GM21723 (cell line): Measurements from ENCODE around the gene SUCLG2.

Source experiments
- ATAC-seq: cut with Tn5 transposase; IDR thresholded peaks from one replicate; pipeline ENCODE4 v1.9.1; 2021; ENCODE audit warnings: mild to moderate bottlenecking, moderate library complexity; ENCODE audit not compliant: unreplicated experiment

SUCLG2 gene

DNA sequence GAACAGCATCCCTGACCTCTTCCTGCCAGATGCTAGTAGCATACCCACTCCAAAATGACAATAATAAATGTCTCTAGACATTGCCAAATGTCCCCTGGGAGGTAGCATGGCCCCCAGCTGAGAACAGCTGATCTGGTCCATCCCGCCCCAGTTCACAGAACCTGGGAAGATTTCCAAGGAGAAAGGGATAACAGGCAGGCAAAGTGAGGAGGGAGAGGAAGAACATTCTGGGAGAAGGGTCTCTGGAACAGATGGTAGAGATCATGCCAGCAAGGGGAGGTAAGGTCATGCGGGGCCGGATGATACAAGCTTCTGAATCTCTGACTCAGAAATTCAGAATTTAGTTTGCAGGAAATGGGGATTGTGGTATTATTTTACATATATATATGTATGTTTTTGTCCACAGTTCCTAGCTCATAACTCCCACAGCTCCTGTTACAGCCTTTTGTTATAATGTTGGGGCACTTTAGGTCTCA lies 192.7 kb downstream of the SUCLG2 start:
- ATAC-seq = no peak

DNA sequence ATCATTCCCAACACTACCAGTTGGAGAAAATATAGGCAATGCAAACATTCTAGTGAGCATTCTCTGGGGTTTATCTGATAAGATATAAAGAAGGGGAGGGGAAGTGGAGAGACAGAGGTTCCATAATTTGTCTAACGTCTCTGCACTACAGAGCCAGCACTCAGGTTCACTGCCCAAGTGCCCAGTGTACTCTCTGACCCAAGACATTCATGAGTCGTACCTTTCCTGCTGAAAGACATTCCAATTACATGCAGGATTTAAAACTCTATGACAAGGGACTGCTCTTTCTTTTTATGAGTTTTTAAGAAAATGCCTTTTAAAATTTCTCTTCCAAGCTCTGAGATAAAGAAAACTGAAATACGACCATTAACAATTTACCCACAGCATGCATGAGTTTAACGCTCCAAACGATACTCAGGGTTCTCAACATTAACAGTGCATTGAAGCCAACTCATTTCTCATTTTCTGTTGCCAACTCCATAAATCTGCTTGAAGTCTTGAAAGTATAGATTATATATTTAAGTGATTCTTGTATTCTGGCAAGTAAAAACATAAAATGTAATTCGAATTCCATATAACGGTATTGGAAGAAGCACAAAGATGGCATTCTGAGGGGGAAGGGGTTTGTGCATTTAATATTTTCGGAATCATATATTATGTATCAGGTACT lies 193.4 kb downstream of the SUCLG2 start:
- ATAC-seq = no peak

DNA sequence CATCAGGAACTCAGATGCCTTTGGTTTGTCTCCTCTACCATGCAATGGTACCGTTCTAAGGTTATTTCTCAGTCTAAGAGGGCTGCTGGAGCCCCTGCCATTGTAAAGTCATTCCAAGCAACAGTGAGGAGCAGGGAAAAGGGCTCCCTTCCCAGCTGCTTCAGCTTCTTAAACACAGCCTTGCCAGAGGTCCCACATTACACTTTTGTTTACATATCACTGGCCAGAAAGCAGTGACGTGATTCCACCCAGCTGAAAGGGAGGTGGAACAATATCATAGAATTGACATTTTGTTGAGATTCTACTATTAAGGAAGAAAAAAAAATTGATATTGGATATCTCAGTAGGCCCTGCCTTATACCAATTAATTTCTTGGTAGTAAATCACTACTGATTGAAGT lies 194.6 kb downstream of the SUCLG2 start:
- ATAC-seq = no peak

DNA sequence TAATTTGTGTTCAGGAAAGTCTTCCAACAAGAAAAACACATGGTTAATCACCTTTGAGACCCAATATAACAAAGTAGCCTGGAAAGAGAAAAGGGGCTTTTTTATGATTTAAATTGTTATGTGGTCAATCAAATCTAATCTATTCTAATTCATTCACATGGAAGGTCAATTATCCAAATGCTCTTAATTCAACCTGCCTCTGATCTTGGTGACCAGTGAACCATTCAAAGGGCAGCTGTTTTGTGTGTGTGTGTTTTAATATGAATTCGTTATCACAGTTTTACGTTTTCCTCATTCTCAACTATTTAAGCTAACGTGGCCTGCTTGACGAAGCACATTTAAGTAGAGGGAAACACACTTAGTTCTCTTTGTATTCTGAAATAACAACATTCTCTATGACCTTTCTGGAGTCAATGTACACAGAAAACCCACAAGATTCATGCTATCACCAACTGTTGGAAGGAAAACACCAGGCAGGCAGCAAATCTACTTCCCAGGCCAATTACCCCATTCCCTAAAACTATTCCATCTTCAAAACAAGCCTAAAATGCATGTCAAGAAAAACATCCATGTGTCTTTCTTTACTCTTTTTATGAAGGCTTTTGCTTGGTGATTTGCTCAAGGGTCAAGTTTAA lies 195.4 kb downstream of the SUCLG2 start:
- no peak for ATAC-seq

DNA sequence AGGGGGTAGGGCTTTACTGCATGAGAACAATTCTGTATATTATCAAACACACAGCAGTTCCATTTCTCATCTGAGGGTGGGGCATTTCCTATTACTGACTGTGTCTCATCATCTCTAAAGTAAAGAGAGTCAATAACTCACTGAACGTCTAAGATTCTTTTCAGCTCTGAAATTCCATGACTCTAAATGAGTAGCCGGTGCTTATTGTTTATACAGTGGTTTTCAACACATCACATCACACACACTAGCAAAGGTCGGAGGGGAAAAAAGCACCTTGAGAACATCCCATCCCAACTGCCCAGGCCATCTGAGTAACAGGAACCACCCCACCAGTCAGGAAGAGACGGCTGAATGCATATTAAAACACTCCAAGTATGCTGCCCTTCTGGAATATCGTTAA lies 196.0 kb downstream of the SUCLG2 start:
- no peak for ATAC-seq

DNA sequence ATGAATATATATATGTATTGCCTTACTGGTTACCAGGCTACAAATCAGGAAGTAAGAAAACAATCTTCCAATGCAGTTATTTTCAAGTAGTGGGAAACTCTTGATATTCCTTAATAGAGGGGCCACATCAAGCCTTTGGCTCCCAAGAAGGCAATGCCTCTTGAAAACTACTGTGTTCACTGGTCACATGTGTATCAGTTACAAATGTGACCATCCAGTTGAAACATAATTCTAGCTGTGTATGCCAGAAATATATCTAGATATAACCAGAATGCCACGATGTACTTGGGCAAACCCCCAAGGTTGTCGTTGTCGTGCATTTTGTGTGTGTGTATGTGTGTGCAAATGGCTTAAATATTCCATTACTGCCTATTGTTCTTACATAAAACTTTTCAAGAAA lies 200.8 kb downstream of the SUCLG2 start:
- ATAC-seq = no peak

DNA sequence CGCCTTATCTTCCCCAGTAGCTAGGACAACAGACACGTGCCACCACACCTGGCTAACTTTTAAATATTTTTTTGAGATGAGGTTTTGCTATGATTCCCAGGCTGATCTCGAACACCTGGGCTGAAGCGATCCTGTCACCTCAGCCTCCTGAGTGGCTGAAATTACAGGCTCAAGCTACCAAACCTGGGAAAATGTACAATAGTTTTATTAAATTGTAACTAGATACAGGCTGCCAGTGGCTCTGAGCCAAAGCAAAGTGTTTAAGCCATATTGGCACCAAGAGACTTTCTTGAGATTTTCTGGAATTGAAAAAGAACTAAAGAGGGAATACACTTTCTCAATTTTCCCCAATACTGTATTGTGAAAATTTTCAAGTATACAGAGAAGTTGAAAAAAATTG lies 204.3 kb downstream of the SUCLG2 start:
- ATAC-seq = no peak

DNA sequence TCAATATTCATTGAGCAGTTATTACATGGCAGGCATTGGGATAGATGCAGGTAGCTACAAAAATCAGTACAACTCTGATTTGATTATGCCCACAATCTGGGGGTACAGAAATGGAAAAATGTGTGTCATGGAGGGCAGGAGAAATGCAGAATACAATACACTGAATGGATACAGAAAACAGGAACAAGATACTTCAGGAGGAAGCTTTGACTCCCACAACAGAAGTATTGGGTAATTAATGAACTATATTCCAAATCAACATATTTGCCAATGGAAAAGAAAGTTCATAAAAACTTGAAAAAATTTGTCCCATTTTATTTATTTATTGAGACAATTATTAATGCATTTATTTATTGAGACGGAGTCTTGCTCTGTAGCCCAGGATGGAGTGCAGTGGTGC lies 207.0 kb downstream of the SUCLG2 start:
- ATAC-seq = no peak

DNA sequence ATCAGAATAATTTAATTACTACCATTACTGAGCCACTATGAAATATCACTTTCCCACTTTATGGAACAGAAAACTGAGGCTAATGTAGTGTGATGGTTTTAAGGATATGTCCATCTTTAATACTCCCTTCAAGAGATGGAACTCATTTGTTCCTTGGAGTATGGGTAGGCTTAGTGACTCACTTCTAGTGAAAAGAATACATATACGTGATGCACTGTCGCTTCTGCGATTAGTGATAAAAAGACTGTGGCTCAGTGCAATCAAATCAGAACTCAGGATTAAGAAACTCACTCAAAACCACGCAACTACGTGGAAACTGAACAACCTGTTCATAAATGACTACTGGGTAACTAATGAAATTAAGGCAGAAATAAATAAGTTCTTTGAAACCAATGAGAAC lies 216.6 kb downstream of the SUCLG2 start:
- ATAC-seq = no peak

DNA sequence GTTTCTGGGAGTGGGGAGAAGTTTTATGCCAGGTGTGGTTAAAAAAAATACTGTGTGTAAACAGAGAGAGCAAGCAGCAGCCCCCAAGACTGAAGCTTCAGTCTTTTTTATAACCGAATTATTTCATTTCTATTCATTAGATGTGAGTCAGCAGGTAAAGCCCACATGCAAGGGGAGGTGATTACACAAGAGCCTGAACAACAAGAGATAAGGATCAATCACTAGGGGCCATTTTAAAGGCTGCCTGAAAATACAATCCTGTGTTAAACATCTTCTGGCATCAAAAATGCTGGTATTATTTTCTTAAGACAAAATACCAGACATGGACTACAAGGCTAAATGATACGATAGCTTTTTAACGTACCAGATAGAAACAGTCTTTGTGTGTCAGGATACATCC lies 217.3 kb downstream of the SUCLG2 start:
- no peak for ATAC-seq

DNA sequence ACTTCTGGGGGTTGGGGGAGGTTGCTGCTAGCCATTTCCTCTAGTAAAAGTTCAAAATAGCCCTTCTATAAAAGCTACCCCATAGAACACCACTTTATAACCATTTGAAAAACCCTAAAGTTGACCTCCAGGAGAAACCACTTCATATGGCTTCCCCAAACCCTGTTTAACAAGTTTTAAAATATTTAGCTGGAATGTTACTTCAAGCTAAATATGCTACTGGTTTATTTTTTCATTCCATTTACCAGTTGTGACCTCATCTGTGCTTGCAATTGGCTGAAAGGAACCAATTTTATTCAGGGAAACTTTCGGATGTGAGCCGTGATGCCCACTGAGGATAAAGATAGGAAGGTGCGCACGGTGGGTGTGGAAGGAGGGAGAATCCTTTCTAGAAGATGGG lies 221.3 kb downstream of the SUCLG2 start:
- ATAC-seq = no peak

DNA sequence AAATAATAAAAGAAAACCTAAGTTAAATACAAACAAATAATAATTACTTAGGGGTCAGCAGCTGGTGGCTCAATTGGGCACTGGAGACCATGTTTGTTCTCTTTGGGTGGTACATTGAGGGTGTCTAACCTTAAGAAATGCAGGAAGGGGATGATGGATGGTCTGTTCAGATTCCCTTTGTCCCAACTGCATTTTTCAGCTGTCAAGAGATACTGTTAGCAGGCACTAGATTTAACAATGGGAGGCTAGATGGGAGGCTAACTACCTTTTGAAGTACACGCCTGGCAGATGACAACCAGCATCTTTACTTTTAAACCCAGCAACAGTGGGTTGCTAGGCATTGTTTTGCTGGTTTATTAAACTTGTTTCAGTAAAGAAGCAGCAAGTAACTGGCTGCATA lies 222.5 kb downstream of the SUCLG2 start:
- no peak for ATAC-seq

DNA sequence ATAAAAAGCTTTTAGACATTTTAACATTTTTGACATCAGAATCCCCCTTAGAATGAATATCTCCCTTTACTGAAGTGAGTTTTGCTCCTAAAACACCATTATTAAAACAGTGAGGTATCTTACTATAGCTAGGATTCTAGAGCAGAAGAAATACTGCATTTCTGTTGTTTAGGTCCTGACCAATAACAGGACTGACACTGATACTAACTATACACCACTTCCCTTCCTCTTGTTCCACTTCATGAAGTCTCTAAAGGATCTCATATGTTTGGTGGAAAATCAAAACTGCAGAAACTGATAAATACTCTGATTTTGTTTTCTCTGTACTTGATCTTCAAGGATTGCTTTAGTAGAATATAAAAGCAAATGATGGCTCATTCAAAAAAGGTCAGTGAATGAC lies 230.7 kb downstream of the SUCLG2 start:
- ATAC-seq = no peak

DNA sequence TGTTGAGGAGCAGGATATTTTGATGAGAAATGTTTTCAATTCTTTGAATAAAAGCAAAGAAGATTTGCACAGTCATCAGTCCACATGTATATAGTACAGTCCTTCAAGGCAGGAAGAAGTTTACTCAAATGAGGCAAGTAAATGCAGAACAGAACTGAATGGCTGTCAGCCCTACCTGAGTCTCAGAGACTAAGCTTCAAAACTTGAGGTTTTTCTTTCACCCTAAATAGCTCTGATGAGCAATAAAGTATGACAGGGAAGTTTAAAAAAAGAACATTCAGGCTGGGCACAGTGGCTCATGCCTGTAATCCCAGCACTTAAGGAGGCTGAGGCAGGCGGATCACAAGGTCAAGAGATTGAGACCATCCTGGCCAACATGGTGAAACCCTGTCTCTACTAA lies 232.5 kb downstream of the SUCLG2 start:
- ATAC-seq = no peak

DNA sequence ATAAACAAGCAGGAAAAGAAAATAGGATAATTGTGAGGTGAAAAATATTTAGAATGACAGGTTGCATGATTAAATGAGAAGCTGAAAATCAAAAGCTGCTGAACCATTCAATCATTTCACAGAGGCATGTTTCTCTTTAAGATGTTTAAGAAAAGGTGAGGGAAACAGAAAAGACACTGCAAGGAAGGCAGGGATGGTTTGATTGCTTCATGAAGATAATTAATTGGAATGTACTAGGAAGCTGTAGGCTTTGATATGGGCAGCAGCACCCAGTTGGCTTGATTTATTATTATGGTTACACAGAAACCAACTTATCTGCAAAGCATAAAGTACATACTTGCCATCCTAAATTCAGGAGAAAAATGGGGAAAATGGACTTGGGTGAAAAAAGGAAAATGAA lies 234.6 kb downstream of the SUCLG2 start:
- no peak for ATAC-seq

DNA sequence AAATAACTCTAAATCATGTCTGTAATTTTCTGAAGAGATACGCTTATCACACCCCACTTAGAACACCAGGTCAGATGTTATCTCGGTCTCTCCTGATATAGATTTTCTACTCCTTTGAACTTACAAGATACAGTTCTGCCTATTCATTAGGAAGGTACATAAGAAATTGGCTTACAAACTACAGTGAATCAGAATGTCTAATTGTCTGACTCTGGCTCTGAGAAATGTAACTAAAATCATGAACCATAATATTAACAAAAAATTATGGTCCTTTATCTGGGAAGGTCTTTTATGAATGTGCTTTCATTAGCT lies 235.2 kb downstream of the SUCLG2 start:
- no peak for ATAC-seq

DNA sequence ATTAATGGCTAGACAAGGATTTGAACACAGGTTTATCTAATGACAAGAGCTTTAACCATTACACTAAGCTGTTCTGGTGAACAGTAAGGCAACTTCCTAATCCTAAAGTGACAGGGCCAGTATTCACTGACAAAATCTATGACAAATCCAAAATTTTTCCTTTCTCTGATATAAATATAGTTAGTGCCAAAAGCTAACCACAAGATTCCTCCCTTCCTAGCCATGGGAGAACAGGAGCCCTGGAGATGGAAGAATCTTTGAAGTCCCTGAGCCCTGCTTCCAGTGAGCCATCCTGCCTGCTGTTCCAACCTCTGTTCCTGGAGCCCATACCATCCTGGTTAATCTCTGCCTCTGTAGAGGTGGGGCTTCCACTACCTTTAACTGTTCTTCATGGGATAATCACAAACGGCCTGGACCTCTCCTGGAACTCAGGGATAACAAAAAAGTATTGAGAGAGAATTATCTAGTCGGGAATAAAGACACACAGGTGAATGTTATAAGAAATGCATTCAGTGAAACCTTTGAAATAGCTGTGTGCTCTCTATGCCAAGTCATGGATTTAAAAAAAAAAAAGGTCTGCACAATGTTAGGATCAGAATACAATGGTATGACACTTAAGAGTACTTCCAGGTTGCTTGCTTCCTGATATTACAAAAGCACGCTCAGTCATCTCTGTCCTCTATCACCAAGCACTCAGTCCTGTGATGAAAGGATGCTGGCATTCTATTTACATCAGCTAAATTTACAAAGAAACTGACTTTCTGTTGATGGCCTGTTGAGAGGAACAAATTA lies 235.8 kb downstream of the SUCLG2 start:
- ATAC-seq = no peak

DNA sequence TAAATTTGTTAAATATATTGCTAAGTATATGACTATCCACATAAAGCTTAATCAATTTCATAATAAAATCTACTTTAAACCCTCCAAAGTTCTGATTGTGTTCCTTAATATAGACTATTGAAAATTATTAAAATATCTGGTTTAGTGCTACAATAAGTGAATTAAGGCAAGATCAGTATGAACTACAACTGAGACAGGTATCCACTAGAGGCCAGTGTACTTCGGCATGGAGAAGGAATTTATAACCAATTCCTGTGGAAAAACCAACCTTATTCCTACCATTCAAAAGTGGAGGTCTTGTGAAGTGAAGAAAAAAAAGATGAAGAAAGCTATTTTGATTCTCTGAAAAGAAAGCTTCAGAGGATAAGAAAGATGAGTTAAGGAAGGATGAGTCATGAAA lies 237.7 kb downstream of the SUCLG2 start:
- ATAC-seq = no peak

DNA sequence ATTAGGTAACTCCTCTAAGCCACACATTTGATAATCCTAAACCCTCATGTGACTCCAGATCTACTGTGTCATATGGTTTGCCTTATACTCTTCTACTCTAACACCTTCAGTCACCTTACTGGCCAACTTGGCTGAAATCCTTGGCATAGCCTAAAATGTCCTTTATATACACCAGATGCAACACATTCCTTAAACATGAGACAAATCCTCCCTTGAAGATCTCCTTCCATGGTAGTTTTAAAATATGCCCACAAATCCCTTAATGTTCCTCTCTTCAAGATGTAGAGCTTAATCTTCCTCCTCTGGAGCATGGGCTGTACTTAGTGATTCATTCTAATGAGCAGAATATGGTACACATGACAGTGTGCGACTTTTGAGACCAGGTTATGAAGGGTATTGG lies 238.9 kb downstream of the SUCLG2 start:
- no peak for ATAC-seq

DNA sequence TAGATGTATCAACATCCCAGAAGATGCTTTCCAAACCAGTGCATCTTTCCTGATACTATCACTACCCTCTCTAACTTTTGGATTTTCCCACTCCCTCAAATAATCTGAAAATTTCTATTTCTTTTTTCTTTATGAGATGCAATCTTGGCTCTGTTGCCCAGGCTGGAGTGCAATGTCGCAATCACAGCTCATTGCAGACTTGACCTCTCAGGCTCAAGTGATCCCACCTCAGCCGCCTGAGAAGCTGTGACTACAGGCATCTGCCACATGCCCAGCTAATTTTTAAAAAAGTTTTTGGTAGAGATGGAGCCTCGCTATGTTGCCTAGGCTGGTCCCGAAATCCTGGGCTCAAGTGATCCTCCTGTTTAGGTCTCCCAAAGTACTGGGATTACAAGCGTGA lies 239.7 kb downstream of the SUCLG2 start:
- ATAC-seq = no peak

DNA sequence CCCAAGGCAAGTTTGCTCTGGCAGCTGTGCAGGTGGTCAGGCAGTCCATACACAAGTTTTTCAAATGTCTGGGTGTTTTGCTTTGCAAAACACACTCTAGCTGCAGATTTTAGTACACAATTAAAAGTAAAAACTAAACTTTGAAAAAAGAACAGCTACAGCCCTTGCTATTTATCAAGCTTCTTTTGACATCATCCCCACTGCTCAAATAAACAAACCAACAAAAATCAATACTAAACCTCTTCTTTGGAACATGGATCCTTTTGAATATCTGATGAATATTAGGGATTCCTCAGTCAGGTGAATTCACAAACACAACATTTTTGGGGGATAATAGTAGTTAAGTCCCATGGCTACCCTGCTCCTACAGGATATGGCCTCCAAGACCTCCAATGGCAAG lies 249.2 kb downstream of the SUCLG2 start:
- ATAC-seq = no peak

DNA sequence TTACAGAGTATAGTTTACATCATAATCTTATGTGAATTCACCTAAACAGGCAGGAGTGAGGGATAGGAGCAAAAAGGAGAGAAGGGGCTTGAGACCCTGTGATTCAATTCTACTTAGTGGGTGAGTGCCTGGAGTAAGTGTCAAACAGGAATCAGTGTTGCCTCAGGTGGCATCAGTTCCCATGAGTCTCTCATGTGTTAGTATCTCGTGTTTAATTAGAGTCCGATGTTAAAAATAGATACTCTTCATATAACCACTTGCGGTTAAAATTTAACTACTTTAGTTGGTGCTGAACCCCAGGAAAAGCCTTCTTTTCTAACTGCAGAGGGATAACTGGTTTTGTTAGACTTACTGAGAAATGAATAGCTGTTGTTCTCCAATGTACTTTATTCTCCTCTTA lies 251.5 kb downstream of the SUCLG2 start:
- no peak for ATAC-seq
